ENCODE measurements around the gene TSPAN9.

TSPAN9 gene

GRCh38 chr12:3303410-3304136, 226.4 kb downstream of the TSPAN9 start:
- H3K4me1 ChIP-seq (ENCODE audit: insufficient read depth, low read length, severe bottlenecking) = peaks cover 4% of the 10 kb centered on the region
- no peaks in the 10 kb centered on the region for H3K36me3 ChIP-seq (ENCODE audit: insufficient read depth, low read length)
- no peak for TF ChIP-seq CTCF (IDR thresholded peaks at IDR 0.05; ENCODE audit: low read length)
- TF ChIP-seq EZH2 (IDR thresholded peaks at IDR 0.05; ENCODE audit: borderline replicate concordance, low read length) = no peak
- no peaks in the 10 kb centered on the region for H4K20me1 ChIP-seq (ENCODE audit: insufficient read depth, low read length)
- H3K4me3 ChIP-seq (ENCODE audit: low read depth, low read length, poor library complexity, severe bottlenecking) = no peak overlapping the region
- H3K27ac ChIP-seq (ENCODE audit: low read depth, low read length, poor library complexity, severe bottlenecking) = no peak overlapping the region
- H3F3A ChIP-seq (ENCODE audit: insufficient read depth, low read length) = no peaks in the 10 kb centered on the region
- no peaks in the 10 kb centered on the region for H3K79me2 ChIP-seq (ENCODE audit: insufficient read depth, low read length)
- no peak overlapping the region for H3K4me2 ChIP-seq (ENCODE audit: low read length)
- no peaks in the 10 kb centered on the region for H3K27me3 ChIP-seq (ENCODE audit: insufficient read depth, low read length)
- no peaks in the 10 kb centered on the region for H3K9me3 ChIP-seq (ENCODE audit: low read length)
- no peaks in the 10 kb centered on the region for H3K9me2 ChIP-seq (ENCODE audit: low read depth, low read length)
- no peak overlapping the region for H3K9ac ChIP-seq (ENCODE audit: low read length)
- no peak overlapping the region for H2AFZ ChIP-seq (ENCODE audit: low read length)

GRCh38 chr12:3304436-3305165, 227.4 kb downstream of the TSPAN9 start:
- Histone ChIP-seq H3K36me3 (ENCODE audit: insufficient read depth, low read length) (no peaks in the 10 kb centered on the region), H3K4me3 (ENCODE audit: low read depth, low read length, poor library complexity, severe bottlenecking) (no peak overlapping the region), H2AFZ (ENCODE audit: low read length) (no peak overlapping the region), H3K9me2 (ENCODE audit: low read depth, low read length) (no peaks in the 10 kb centered on the region), H3K4me1 (ENCODE audit: insufficient read depth, low read length, severe bottlenecking) (peaks cover 4% of the 10 kb centered on the region), H3K27ac (ENCODE audit: low read depth, low read length, poor library complexity, severe bottlenecking) (no peak overlapping the region), H3K4me2 (ENCODE audit: low read length) (no peak overlapping the region), H3K9me3 (ENCODE audit: low read length) (no peaks in the 10 kb centered on the region), H3K79me2 (ENCODE audit: insufficient read depth, low read length) (no peaks in the 10 kb centered on the region), H3F3A (ENCODE audit: insufficient read depth, low read length) (no peaks in the 10 kb centered on the region), H3K27me3 (ENCODE audit: insufficient read depth, low read length) (no peaks in the 10 kb centered on the region), H3K9ac (ENCODE audit: low read length) (no peak overlapping the region), H4K20me1 (ENCODE audit: insufficient read depth, low read length) (no peaks in the 10 kb centered on the region)
- TF ChIP-seq CTCF (IDR thresholded peaks at IDR 0.05; ENCODE audit: low read length) (no peak), EZH2 (IDR thresholded peaks at IDR 0.05; ENCODE audit: borderline replicate concordance, low read length) (no peak)

DNA sequence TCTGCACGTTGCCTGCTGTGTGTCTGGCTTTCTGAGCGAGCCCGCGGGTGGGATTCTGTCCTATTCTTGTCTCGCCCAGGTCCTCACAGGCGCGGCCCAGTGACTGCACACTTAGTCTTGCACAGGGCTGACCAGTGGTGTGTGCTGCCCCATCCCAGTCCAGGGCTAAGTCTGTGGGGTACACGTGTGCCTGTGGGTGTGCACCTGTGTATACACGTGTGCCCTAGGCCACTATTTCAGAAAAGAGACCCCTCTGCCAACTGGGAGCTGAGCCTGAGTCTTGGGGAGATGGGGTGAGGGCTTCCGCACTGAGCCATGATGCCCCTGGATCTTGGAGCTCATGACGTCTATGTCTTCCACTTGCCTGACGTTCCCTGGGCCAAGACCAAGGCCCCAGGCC, 228.3 kb downstream of the TSPAN9 start:
- no peaks in the 10 kb centered on the region for H3K9me2 ChIP-seq (ENCODE audit: low read depth, low read length)
- no peak overlapping the region for H3K4me2 ChIP-seq (ENCODE audit: low read length)
- no peak overlapping the region for H3K27ac ChIP-seq (ENCODE audit: low read depth, low read length, poor library complexity, severe bottlenecking)
- no peaks in the 10 kb centered on the region; the same call in 1 of the 2 replicates for H3K27me3 ChIP-seq (ENCODE audit: insufficient read depth, low read length)
- H3K36me3 ChIP-seq (ENCODE audit: insufficient read depth, low read length) = no peaks in the 10 kb centered on the region
- no peaks in the 10 kb centered on the region for H3K9me3 ChIP-seq (ENCODE audit: low read length)
- no peaks in the 10 kb centered on the region for H3K4me1 ChIP-seq (ENCODE audit: insufficient read depth, low read length, severe bottlenecking)
- no peak overlapping the region for H3K9ac ChIP-seq (ENCODE audit: low read length)
- H3K79me2 ChIP-seq (ENCODE audit: insufficient read depth, low read length) = no peaks in the 10 kb centered on the region
- no peak for TF ChIP-seq CTCF (IDR thresholded peaks at IDR 0.05; ENCODE audit: low read length)
- no peak for TF ChIP-seq EZH2 (IDR thresholded peaks at IDR 0.05; ENCODE audit: borderline replicate concordance, low read length)
- H3F3A ChIP-seq (ENCODE audit: insufficient read depth, low read length) = no peaks in the 10 kb centered on the region
- H3K4me3 ChIP-seq (ENCODE audit: low read depth, low read length, poor library complexity, severe bottlenecking) = no peak overlapping the region
- H2AFZ ChIP-seq (ENCODE audit: low read length) = no peak overlapping the region
- H4K20me1 ChIP-seq (ENCODE audit: insufficient read depth, low read length) = no peaks in the 10 kb centered on the region

All from OCI-LY1 (cell line).